AG10803 (cell line): ENCODE data around the gene PRIMPOL.
"Not testable (repeated sequence)": the region's sequence is repeated elsewhere in the genome, so short reads cannot be mapped to it uniquely, and the experiment has no call there.

Source experiments
- DNase-seq: peaks from one replicate; pipeline ENCODE4 v3.0.0; 2010; ENCODE audit warnings: low read depth
- H3K4me3 ChIP-seq: 2 replicates; pipeline ENCODE4 v1.5.1; 2011; ENCODE audit warnings: mild to moderate bottlenecking, low read length, control low read depth
- TF ChIP-seq, protein P1 (sequence below): conservative IDR thresholded peaks from 2 replicates; pipeline ENCODE4 v1.5.1; 2011; ENCODE audit warnings: mild to moderate bottlenecking, low read length, control low read depth, inconsistent platforms

The PRIMPOL gene

GRCh38 chr4:184616633-184617551 is 32.6 kb upstream of the PRIMPOL start:
- TF ChIP-seq, protein P1, sequence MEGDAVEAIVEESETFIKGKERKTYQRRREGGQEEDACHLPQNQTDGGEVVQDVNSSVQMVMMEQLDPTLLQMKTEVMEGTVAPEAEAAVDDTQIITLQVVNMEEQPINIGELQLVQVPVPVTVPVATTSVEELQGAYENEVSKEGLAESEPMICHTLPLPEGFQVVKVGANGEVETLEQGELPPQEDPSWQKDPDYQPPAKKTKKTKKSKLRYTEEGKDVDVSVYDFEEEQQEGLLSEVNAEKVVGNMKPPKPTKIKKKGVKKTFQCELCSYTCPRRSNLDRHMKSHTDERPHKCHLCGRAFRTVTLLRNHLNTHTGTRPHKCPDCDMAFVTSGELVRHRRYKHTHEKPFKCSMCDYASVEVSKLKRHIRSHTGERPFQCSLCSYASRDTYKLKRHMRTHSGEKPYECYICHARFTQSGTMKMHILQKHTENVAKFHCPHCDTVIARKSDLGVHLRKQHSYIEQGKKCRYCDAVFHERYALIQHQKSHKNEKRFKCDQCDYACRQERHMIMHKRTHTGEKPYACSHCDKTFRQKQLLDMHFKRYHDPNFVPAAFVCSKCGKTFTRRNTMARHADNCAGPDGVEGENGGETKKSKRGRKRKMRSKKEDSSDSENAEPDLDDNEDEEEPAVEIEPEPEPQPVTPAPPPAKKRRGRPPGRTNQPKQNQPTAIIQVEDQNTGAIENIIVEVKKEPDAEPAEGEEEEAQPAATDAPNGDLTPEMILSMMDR, result no peak
- no peak overlapping the region for H3K4me3 ChIP-seq
- no peak for DNase-seq

- TF ChIP-seq, protein P1, result no peak
- DNase-seq, result no peak
- H3K4me3 ChIP-seq, result no peak overlapping the region
Measured at GRCh38 chr4:184617600-184618196, 31.8 kb upstream of the PRIMPOL start.

- no peak overlapping the region for H3K4me3 ChIP-seq
- no peak for DNase-seq
- TF ChIP-seq, protein P1, result no peak
Measured at GRCh38 chr4:184620212-184620867, 29.2 kb upstream of the PRIMPOL start.

DNA sequence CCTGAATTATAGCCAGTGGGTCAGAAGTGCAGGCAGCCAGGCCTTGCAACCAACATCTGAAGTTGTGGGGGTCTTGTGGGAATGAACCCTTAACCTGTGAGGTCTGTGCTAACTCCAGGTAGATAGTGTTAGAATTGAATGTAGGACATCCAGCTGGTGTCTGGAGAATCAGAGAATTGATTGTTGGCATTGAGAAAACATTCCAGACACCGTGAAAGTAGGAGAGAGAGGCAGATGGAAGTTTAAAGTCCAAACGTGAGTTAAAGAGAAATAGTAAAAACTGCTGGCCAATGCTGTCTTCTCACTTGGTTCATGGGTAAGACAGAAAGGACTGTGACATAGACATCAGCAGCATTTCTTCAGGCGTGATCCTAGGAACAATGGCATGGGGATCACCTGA is 28.0 kb upstream of the PRIMPOL start:
- no peak overlapping the region for H3K4me3 ChIP-seq
- DNase-seq, result no peak
- TF ChIP-seq, protein P1, result no peak

GRCh38 chr4:184624504-184624903 is 25.0 kb upstream of the PRIMPOL start:
- not testable (repeated sequence) for H3K4me3 ChIP-seq, DNase-seq

GRCh38 chr4:184624972-184625554 is 24.5 kb upstream of the PRIMPOL start:
- no peak overlapping the region for H3K4me3 ChIP-seq
- no peak for DNase-seq
- TF ChIP-seq, protein P1, result no peak

GRCh38 chr4:184625783-184626596 is 23.5 kb upstream of the PRIMPOL start:
- DNase-seq, H3K4me3 ChIP-seq: not testable (repeated sequence)
